ENCODE data around the gene COTL1.

COTL1 gene

GRCh38 chr16:84547546-84548061, 70.3 kb downstream of the COTL1 start:
- FAIRE-seq, result no peak

GRCh38 chr16:84546669-84547545, 71.0 kb downstream of the COTL1 start:
- no peak for FAIRE-seq

DNA sequence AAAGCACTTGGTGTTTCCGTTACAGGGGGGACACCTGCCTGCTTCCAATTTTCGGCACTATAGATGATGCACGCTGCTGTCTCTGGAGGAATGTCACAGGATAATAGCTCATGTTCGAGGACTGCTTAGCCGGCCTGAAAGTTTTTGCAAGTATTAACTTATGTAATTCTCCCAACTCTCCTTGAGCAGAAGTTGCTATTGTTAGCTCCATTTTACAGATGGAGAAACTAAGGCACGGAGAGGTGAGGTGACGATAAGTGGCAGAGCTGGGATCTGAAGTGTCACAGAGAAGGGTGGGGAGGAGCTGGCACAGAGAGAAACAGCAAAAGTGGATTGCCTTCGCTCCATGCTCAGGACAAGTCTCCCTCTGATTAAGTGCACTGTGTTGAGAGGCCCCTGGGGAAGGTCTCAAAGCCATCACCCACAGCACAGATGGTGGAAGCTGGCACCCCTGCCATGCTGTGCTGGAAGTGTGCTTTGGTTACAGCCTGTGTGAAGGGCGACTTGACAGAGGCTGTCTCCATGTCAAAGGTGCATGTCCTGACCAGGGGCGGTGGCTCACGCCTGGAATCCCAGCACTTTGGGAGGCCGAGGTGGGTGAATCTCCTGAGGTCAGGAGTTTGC, 72.7 kb downstream of the COTL1 start:
- no peak for FAIRE-seq

- no peak for FAIRE-seq
Observed at GRCh38 chr16:84544031-84544773, 73.7 kb downstream of the COTL1 start.

DNA sequence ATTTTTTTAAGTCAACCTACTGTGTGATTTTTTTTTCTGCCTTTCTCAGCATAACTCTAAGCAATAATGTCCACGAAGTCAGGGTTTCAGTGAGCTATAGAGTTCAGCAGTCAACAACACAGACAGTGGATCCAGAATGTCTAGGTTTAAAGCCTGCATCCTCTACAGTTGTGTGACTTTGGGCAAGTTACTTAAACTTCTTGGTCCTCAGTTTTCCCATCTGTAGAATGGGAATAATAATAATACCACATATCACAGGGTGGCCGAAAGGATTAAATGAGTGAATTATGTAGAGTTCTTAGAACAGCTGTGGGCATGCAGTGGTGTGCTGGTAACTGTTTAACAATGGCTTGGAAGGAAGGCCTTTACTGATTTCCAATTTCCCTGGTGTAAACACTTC, 74.6 kb downstream of the COTL1 start:
- FAIRE-seq, result no peak

- no peak for FAIRE-seq
Observed at GRCh38 chr16:84541999-84542817, 75.7 kb downstream of the COTL1 start.

GRCh38 chr16:84540194-84540593, 77.7 kb downstream of the COTL1 start:
- no peak for FAIRE-seq

DNA sequence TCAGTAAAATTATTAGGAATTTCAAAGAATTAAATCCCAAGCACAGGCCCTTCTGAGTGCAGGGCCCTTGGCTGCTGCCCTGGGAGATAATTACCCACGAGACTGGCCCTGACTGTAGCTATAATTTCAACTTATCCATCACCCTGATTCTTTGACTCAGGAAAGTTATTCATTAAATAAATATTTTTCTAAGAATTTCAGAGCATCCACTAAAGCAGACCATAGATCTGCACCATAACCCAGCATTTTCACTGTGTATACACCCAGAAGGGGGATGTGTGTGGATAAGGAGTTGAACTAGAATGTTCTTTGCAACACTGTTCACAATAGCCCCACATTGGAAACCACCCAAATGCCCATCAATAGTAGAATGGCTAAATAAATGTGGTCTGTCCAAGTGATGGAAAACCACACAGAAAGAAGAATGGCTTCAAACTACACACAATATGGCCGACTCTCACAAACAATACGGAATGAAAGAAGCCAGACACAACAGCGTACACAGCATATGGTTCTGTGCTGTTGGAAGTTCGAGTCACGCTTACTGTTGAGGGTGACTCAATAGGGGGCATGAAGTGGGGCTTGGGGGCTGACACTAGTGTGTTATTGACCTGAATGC, 79.5 kb downstream of the COTL1 start:
- FAIRE-seq, result no peak

GRCh38 chr16:84537491-84538151, 80.3 kb downstream of the COTL1 start:
- FAIRE-seq, result no peak

DNA sequence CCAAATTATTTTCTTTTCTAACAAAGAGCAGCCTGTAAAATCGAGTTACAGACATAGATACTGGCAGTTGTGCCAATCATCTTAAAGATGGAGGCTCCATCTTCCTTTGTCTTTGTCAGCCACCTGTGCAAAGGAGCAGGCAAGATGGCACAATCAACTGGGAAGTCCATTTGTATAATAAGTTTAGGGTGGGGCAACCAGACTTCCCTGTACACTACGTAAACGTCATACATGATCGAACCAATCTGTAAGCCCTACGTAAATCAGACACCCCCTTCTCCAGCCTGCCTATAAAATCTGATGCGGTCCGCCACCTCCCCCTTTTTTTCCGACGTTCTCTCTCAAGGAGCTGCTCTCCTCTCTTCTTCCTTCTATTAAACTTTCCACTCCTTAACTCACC, 82.0 kb downstream of the COTL1 start:
- no peak for FAIRE-seq

- FAIRE-seq, result no peak
Observed at GRCh38 chr16:84535408-84535807, 82.5 kb downstream of the COTL1 start.

- FAIRE-seq, result no peak
Observed at GRCh38 chr16:84534815-84535214, 83.1 kb downstream of the COTL1 start.

- FAIRE-seq, result no peak
Observed at GRCh38 chr16:84532855-84533486, 84.9 kb downstream of the COTL1 start.

DNA sequence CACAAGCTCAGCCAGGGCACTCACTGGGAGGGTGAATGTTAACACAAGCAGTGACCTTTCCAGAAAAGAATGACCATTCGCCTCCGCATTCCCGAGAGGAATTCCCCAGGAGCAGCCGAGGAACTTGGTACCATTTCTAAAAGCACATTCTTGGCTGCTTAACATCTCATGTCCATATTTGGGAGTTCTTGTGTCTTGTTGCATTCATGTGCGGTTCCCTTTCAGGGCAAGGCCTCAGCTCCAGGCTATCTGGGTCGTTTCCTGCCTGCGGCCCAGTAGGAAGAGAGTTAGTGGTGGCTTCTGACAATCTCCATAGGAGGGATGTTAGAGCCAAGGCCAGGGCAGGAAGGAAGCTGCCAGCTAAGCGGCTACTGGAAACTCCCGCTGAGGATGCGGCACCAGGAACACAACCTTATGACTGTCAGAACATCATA, 85.6 kb downstream of the COTL1 start:
- FAIRE-seq, result no peak

DNA sequence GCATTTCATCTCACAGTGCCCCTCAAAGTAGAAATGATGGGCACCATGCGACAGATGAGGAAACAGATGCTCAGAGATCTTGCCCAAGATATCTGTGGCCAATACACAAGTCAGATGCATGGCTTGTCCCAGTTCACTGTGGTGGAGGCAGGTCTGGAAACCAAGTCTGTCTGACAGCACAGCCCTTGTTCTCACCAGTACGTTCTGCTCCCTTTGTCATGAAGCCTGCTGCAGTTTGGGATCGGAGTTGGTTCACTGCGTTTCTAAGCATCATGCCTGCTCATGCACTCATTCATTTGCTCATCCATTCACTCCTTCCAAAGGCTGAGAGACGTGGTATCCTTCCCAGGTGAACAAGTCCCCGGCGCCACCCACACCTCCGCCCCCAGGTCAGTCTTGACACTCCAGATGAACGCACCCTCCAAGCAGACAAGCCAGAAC, 86.2 kb downstream of the COTL1 start:
- no peak for FAIRE-seq

DNA sequence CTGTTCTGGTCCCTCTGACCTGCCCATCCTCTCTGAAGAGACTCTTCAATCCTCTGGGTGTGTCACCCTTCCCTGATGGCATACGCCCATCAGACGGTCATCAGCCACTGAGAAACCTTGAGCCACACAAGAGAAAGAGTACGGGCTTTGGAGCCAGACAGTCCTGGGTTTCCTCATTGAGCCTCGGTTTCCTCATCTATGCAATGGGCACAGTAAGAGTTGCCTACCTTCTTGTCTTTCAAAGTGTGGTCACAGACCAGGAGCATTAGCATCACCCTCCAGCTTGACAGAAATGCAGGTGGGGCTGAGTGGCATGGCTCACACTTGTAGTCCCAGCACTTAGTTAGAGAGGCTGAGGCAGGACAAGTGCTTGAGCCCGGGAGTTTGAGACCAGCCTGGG, 87.3 kb downstream of the COTL1 start:
- FAIRE-seq, result no peak

DNA sequence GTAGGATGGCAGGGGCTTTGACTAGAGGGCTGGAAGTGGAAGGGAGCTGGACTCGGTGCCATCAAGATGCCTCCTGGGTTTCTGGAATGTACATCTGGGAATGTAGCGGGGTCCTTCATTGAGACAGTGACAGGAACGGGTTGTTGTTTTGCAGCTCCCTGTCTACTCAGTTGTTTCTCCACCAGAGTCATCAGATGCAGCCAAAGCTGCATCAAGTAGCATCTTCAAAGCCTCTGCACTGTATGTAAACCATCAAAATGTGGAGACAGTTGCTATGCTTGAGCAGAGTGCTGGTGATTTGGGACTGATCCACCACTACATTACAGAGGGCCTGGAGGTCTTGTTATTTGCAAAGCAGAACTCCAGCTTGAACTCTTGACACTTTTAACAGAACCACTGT, 88.3 kb downstream of the COTL1 start:
- FAIRE-seq, result no peak

GRCh38 chr16:84528322-84528721, 89.6 kb downstream of the COTL1 start:
- FAIRE-seq, result no peak

- no peak for FAIRE-seq
Observed at GRCh38 chr16:84527532-84528269, 90.2 kb downstream of the COTL1 start.
